HepG2 (cell line): ENCODE results near the gene UPF3A. TPM values are rescaled to one million over a fixed set of nuclear protein-coding genes. Genes with fewer than 3 reads are reported as not detected.

Source experiments
- BHLHE40 ChIP-seq: IDR thresholded peaks from 2 replicates; pipeline ENCODE4 v1.6.1; 2011; ENCODE audit warnings: low read length, improper control_type of control experiment
- DBP ChIP-seq: sonication (generic); formaldehyde crosslinking; IDR thresholded peaks from 2 replicates; pipeline ENCODE4 v1.4.0; 2020; ENCODE audit warnings: missing genetic modification reagents; ENCODE audit errors: not compliant biosample characterization
- HNRNPL ChIP-seq: fragments of 200-400 bp; formaldehyde crosslinking; IDR thresholded peaks from 2 replicates; pipeline ENCODE4 v1.6.1; 2017; ENCODE audit warnings: mild to moderate bottlenecking, low read depth, low read length
- KDM6A ChIP-seq: IDR thresholded peaks from 2 replicates; pipeline ENCODE4 v1.6.1; 2016; ENCODE audit warnings: low read depth
- NCOR1 ChIP-seq: fragments of 200-600 bp; sonication (generic); IDR thresholded peaks from 2 replicates; pipeline ENCODE4 v1.7.0; 2017; ENCODE audit warnings: antibody characterized with exemption, low read length, borderline replicate concordance
- NFKB2 ChIP-seq: sonication (generic); formaldehyde crosslinking; IDR thresholded peaks from 2 replicates; pipeline ENCODE4 v1.4.0; 2020; ENCODE audit warnings: missing genetic modification reagents, borderline replicate concordance
- NFRKB ChIP-seq: fragments of 450-650 bp; IDR thresholded peaks from 2 replicates; pipeline ENCODE4 v1.6.1; 2017
- PCBP1 ChIP-seq: fragments of 200-400 bp; formaldehyde crosslinking; IDR thresholded peaks from 2 replicates; pipeline ENCODE4 v1.6.1; 2017; ENCODE audit warnings: mild to moderate bottlenecking, low read depth, low read length, borderline replicate concordance
- REST ChIP-seq, 2 experiments: IDR thresholded peaks; 2 replicates each; pipeline ENCODE4 v1.6.1; 2011 to 2012; ENCODE audit warnings: low read length in 2 of 2, borderline replicate concordance in 1 of 2, low read depth in 1 of 2, mild to moderate bottlenecking in 1 of 2, moderate library complexity in 1 of 2
- SIN3B ChIP-seq: fragments of 150-350 bp; IDR thresholded peaks from 2 replicates; pipeline ENCODE4 v1.6.1; 2014; ENCODE audit warnings: low read length
- ZIK1 ChIP-seq: sonication (generic); formaldehyde crosslinking; IDR thresholded peaks from 2 replicates; pipeline ENCODE4 v1.5.0; 2020; ENCODE audit warnings: mild to moderate bottlenecking, low read depth, missing genetic modification reagents, borderline replicate concordance
- ZNF513 ChIP-seq: sonication (generic); formaldehyde crosslinking; conservative IDR thresholded peaks from 2 replicates; pipeline ENCODE4 v1.5.0; 2020; ENCODE audit warnings: missing genetic modification reagents
- polyA plus RNA-seq, 8 experiments: library from polyadenylated mRNA; depleted of rRNA in 3 of 8; stranded (reverse) in 7 of 8; unstranded in 1 of 8; fragments of >200 nt; fragmentation: Illumina TruSeq in 4 of 8; extraction: Trizol in 4 of 8; gene quantifications; 2 replicates each; pipeline versions ENCODE4 v1.2.1 to v1.2.3, GENCODE V29; 2011 to 2016; ENCODE audit warnings: low read depth in 4 of 8, missing spikeins in 1 of 8, mixed read lengths in 1 of 8; ENCODE audit not compliant: insufficient read depth in 1 of 8
- total RNA-seq, 5 experiments: library from RNA; depleted of rRNA; stranded (reverse); fragments of >200 nt; fragmentation: Illumina TruSeq; extraction: Trizol; gene quantifications; 2 replicates each; pipeline ENCODE4 v1.2.3, GENCODE V29; 2016; ENCODE audit warnings: low read depth in 1 of 5
- TF ChIP-seq, protein P1 (sequence below): sonication (generic); formaldehyde crosslinking; IDR thresholded peaks from 2 replicates; pipeline ENCODE4 v1.4.0; 2020; ENCODE audit warnings: missing genetic modification reagents
- TF ChIP-seq, protein P2 (sequence below): sonication (generic); formaldehyde crosslinking; IDR thresholded peaks from 2 replicates; pipeline ENCODE4 v1.4.0; 2020; ENCODE audit warnings: mild to moderate bottlenecking, missing genetic modification reagents

Gene UPF3A
- total and polyA plus RNA-seq, 2 of the 13 experiments (the other 11 are each of a cell fraction or from before 2014, with no cell fraction given): 60.2 to 63.8 TPM

DNA sequence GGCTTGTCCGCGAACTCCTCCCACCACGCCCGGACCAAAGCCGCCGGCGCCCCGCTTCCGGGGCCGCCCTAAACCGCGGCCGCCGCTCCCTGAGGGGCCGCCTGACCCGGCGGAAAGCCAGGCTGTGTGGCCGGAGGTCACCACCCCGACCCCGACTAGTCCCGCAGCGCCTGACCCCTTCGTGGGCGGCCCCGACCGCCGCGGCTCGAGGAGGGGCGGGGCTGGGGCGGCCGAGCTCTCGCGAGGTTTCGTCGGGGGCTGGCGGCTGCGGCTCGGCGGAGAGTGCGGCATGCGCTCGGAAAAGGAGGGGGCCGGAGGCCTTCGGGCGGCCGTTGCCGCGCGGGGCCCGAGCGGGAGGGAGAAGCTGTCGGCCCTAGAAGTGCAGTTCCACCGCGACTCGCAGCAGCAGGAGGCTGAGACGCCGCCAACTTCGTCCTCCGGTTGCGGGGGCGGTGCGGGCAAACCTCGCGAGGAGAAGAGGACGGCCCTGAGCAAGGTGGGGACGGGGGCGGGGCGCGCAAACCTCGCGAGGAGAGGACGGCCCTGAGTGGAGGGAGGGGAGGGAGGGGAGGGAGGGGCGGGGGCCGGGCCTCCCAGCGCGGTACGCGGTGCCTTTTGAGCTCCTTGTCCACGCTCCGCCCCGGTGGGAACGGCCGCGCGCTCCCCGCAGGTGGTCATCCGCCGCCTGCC is at the start of gene UPF3A (continued):
- TF ChIP-seq, protein P1, sequence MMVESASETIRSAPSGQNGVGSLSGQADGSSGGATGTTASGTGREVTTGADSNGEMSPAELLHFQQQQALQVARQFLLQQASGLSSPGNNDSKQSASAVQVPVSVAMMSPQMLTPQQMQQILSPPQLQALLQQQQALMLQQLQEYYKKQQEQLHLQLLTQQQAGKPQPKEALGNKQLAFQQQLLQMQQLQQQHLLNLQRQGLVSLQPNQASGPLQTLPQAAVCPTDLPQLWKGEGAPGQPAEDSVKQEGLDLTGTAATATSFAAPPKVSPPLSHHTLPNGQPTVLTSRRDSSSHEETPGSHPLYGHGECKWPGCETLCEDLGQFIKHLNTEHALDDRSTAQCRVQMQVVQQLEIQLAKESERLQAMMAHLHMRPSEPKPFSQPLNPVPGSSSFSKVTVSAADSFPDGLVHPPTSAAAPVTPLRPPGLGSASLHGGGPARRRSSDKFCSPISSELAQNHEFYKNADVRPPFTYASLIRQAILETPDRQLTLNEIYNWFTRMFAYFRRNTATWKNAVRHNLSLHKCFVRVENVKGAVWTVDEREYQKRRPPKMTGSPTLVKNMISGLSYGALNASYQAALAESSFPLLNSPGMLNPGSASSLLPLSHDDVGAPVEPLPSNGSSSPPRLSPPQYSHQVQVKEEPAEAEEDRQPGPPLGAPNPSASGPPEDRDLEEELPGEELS: no peak
- TF ChIP-seq NCOR1: no peak
- TF ChIP-seq ZIK1 (CRISPR knock-in tag): no peak
- TF ChIP-seq, protein P2, sequence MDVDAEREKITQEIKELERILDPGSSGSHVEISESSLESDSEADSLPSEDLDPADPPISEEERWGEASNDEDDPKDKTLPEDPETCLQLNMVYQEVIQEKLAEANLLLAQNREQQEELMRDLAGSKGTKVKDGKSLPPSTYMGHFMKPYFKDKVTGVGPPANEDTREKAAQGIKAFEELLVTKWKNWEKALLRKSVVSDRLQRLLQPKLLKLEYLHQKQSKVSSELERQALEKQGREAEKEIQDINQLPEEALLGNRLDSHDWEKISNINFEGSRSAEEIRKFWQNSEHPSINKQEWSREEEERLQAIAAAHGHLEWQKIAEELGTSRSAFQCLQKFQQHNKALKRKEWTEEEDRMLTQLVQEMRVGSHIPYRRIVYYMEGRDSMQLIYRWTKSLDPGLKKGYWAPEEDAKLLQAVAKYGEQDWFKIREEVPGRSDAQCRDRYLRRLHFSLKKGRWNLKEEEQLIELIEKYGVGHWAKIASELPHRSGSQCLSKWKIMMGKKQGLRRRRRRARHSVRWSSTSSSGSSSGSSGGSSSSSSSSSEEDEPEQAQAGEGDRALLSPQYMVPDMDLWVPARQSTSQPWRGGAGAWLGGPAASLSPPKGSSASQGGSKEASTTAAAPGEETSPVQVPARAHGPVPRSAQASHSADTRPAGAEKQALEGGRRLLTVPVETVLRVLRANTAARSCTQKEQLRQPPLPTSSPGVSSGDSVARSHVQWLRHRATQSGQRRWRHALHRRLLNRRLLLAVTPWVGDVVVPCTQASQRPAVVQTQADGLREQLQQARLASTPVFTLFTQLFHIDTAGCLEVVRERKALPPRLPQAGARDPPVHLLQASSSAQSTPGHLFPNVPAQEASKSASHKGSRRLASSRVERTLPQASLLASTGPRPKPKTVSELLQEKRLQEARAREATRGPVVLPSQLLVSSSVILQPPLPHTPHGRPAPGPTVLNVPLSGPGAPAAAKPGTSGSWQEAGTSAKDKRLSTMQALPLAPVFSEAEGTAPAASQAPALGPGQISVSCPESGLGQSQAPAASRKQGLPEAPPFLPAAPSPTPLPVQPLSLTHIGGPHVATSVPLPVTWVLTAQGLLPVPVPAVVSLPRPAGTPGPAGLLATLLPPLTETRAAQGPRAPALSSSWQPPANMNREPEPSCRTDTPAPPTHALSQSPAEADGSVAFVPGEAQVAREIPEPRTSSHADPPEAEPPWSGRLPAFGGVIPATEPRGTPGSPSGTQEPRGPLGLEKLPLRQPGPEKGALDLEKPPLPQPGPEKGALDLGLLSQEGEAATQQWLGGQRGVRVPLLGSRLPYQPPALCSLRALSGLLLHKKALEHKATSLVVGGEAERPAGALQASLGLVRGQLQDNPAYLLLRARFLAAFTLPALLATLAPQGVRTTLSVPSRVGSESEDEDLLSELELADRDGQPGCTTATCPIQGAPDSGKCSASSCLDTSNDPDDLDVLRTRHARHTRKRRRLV: no peak
- TF ChIP-seq ZNF513 (CRISPR knock-in tag): no peak
- no peak for TF ChIP-seq DBP (CRISPR knock-in tag)
- TF ChIP-seq SIN3B: no peak
- TF ChIP-seq REST (IDR thresholded peaks at IDR 0.05; ENCODE audit: borderline replicate concordance in 1 of 2, low read depth in 1 of 2, low read length in 2 of 2): no peak
- TF ChIP-seq NFKB2 (CRISPR knock-in tag): no peak
- no peak for TF ChIP-seq PCBP1
- no peak for TF ChIP-seq BHLHE40
- no peak for TF ChIP-seq HNRNPL
- TF ChIP-seq NFRKB: no peak
- no peak for TF ChIP-seq KDM6A (CRISPR knock-in tag)
